ENCODE data around the gene IFT122. TPM values are rescaled to one million over a fixed set of nuclear protein-coding genes. Genes with fewer than 3 reads are reported as not detected.

Gene IFT122
- total RNA-seq, 2 donors from 2014 or later = 19.3 to 33.4 TPM

DNA sequence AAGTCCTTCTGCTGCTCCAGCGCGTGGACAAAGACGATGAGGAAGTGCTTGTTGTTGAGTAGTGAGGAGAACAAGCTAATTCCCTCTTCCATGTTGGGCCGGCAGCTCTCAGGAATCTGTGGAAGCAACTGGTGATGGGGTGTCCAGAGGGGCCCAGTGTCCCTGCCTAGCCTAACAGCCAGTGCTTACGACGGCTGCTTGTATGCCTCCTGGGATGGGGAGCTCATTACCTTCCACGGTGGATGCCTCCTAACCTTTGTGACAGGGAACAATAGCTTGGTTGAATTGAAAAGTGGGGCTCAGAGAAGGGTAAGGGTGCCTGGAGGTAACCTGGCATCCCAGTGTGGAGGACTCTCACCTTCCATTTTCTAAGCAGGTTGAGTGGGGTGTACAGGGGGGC lies 125.9 kb downstream of the IFT122 start:
- Mint-ChIP-seq H3K27ac (no peak overlapping the region), H3K4me3 (no peak overlapping the region), H3K4me1 (peaks cover under 1% of the 10 kb centered on the region), H3K36me3 (ENCODE audit: low read depth) (no peaks in the 10 kb centered on the region), H3K27me3 (no peaks in the 10 kb centered on the region), H3K9me3 (no peaks in the 10 kb centered on the region)
- ATAC-seq (replicated peaks) = no peak

DNA sequence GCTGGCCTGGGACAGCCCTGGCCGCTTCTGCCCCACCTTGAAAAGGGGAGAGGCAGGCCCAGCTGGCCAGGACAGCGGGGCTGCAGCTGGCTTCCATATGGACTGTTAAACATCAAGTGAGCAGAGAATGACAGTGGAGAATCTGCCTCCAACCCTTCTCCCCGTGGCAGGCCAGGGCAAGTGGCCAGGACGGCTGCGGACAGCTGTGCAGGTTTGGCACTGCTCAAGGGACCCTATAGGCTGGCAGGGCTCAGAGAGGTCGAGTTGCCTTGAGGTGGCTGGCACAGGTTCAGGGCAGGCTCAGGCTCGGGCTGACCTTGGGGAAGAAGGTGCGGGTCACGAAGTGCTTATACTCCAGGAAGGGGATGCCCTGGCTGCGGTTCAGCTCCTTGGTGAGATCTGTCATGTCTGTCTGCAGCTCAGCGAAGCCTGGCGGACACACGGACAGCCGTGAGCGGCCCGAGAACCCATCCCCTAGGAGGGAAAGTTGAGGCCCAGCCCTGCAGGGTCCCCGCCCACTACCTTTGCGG lies 127.2 kb downstream of the IFT122 start:
- Mint-ChIP-seq H3K27ac (no peak overlapping the region), H3K36me3 (ENCODE audit: low read depth) (no peaks in the 10 kb centered on the region), H3K27me3 (no peaks in the 10 kb centered on the region)

GRCh38 chr3:129567939-129568338 lies 127.9 kb downstream of the IFT122 start:
- ATAC-seq (replicated peaks) = no peak
- H3K36me3 Mint-ChIP-seq (ENCODE audit: low read depth) = no peaks in the 10 kb centered on the region
- H3K4me1 Mint-ChIP-seq = no peaks in the 10 kb centered on the region
- H3K4me3 Mint-ChIP-seq = no peak overlapping the region
- no peaks in the 10 kb centered on the region for H3K27me3 Mint-ChIP-seq
- no peaks in the 10 kb centered on the region for H3K9me3 Mint-ChIP-seq
- H3K27ac Mint-ChIP-seq = no peak overlapping the region

More for the DNA sequence above, 127.2 kb downstream of the IFT122 start:
- Mint-ChIP-seq H3K4me3 (no peak overlapping the region), H3K9me3 (no peaks in the 10 kb centered on the region), H3K4me1 (no peaks in the 10 kb centered on the region)
- no peak for ATAC-seq (replicated peaks)

- no peaks in the 10 kb centered on the region for H3K4me1 Mint-ChIP-seq
- H3K36me3 Mint-ChIP-seq (ENCODE audit: low read depth) = no peaks in the 10 kb centered on the region
These were observed 129.8 kb downstream of the IFT122 start for GRCh38 chr3:129569856-129570255.

More at GRCh38 chr3:129569856-129570255, 129.8 kb downstream of the IFT122 start:
- Mint-ChIP-seq H3K27ac (no peak overlapping the region), H3K4me3 (no peak overlapping the region), H3K27me3 (no peaks in the 10 kb centered on the region), H3K9me3 (no peaks in the 10 kb centered on the region)
- ATAC-seq (replicated peaks) = no peak

Other genes with a start within 250 kb of the IFT122 start
- 100 to 1,000 TPM; 150 to 157 TPM for gene COPG1, start 190.6 kb upstream of the IFT122 start, total RNA-seq
- 10 to 100 TPM; 52.5 to 55.3 TPM for gene HMCES, start 161.4 kb upstream of the IFT122 start, total RNA-seq
- 1 to 10 TPM in 1 of 2 donors, under 1 TPM in 1; 0.63 to 1.7 TPM for gene EFCAB12, start 11.6 kb upstream of the IFT122 start, total RNA-seq
- gene MBD4, start 276 bp upstream of the IFT122 start, total RNA-seq = 10 to 100 TPM; 38.4 to 44.4 TPM
- not detected for gene RHO, start 88.4 kb downstream of the IFT122 start, total RNA-seq
- gene H1-8, start 103.0 kb downstream of the IFT122 start, total RNA-seq = not detected
- 1 to 10 TPM; 6.2 to 7.4 TPM for gene PLXND1, start 166.5 kb downstream of the IFT122 start, total RNA-seq